ENCODE data around the gene SLC12A4. TPM values are rescaled to one million over a fixed set of nuclear protein-coding genes. Genes with fewer than 3 reads are reported as not detected.

Gene SLC12A4
- total RNA-seq, 4 donors from 2014 or later = 18.1 to 46.4 (median 25.4) TPM

- Histone ChIP-seq H3K27me3 (no peaks in the 10 kb centered on the region), H3K27ac (no peak overlapping the region), H3K4me1 (no peaks in the 10 kb centered on the region), H3K36me3 (peaks cover 0 to 8% (median 4%) of the 10 kb centered on the region in 4 donors), H3K4me3 (no peak overlapping the region), H3K9me3 (no peaks in the 10 kb centered on the region)
- DNase-seq = no peak
- TF ChIP-seq CTCF (IDR thresholded peaks at IDR 0.05) = no peak
- no peak for TF ChIP-seq POLR2A (IDR thresholded peaks at IDR 0.05)
- no peak for TF ChIP-seq EP300 (IDR thresholded peaks at IDR 0.05; ENCODE audit: low read depth)
- TF ChIP-seq POLR2AphosphoS5 (IDR thresholded peaks at IDR 0.05) = no peak
- WGBS, 2 donors (ENCODE audit: low coverage in 1 of 2) = 89% methylated on average over 21 of the region's 22 CpGs; no CpG with 5 or more reads in 1 of the 2 donors
- in situ Hi-C loops (cut with MboI; ENCODE audit: low pct_ligation_motif_present in 1 of 4, low pct_unique_long_range_greater_than_20kb in 1 of 4, low sequenced_read_pairs in 3 of 4) = loop anchor here in 2 of 4 donors (10.0 kb wide), 1 partner anchor 113 kb away; no protein-coding TSS in a partner anchor
- intact Hi-C loops (cut with DNase I; ENCODE audit: low total_unique reads) = loop anchor here (10.0 kb wide), 1 partner anchor 113 kb away; no protein-coding TSS in a partner anchor
Measured at GRCh38 chr16:67927131-67927941, 41.1 kb downstream of the SLC12A4 start.

GRCh38 chr16:67926181-67926750 lies 42.2 kb downstream of the SLC12A4 start:
- in situ Hi-C loops (cut with MboI; ENCODE audit: low pct_ligation_motif_present in 1 of 4, low pct_unique_long_range_greater_than_20kb in 1 of 4, low sequenced_read_pairs in 3 of 4) (loop anchor here in 2 of 4 donors (10.0 kb wide), 1 partner anchor 111 kb away; no protein-coding TSS in a partner anchor), intact Hi-C loops (cut with DNase I; ENCODE audit: low total_unique reads) (loop anchor here (10.0 kb wide), 1 partner anchor 111 kb away; no protein-coding TSS in a partner anchor)
- H3K4me3 ChIP-seq = no peak overlapping the region
- TF ChIP-seq EP300 (IDR thresholded peaks at IDR 0.05; ENCODE audit: low read depth) (no peak), POLR2A (IDR thresholded peaks at IDR 0.05) (no peak), POLR2AphosphoS5 (IDR thresholded peaks at IDR 0.05) (no peak), CTCF (IDR thresholded peaks at IDR 0.05) (no peak)
- WGBS, 2 donors (ENCODE audit: low coverage in 1 of 2) = 59% methylated on average over 13 of the region's 13 CpGs; no CpG with 5 or more reads in 1 of the 2 donors
- no peaks in the 10 kb centered on the region for H3K4me1 ChIP-seq
- DNase-seq = no peak
- H3K27me3 ChIP-seq = no peaks in the 10 kb centered on the region
- H3K27ac ChIP-seq = peak overlapping the region in 1 of 4 donors; percentile 12
- peaks cover 0 to 8% (median 4%) of the 10 kb centered on the region in 4 donors for H3K36me3 ChIP-seq
- H3K9me3 ChIP-seq = no peaks in the 10 kb centered on the region

GRCh38 chr16:67924140-67924906 lies 44.1 kb downstream of the SLC12A4 start:
- Histone ChIP-seq H3K4me1 (no peaks in the 10 kb centered on the region), H3K27ac (no peak overlapping the region), H3K36me3 (peaks cover 0 to 8% (median 4%) of the 10 kb centered on the region in 4 donors), H3K9me3 (no peaks in the 10 kb centered on the region), H3K27me3 (no peaks in the 10 kb centered on the region), H3K4me3 (no peak overlapping the region)
- in situ Hi-C loops (cut with MboI; ENCODE audit: low pct_ligation_motif_present in 1 of 4, low pct_unique_long_range_greater_than_20kb in 1 of 4, low sequenced_read_pairs in 3 of 4) (loop anchor here in 2 of 4 donors (10.0 kb wide), 1 partner anchor 110 kb away; no protein-coding TSS in a partner anchor), intact Hi-C loops (cut with DNase I; ENCODE audit: low total_unique reads) (loop anchor here (10.0 kb wide), 1 partner anchor 110 kb away; no protein-coding TSS in a partner anchor)
- 94% methylated on average over 10 of the region's 10 CpGs; no CpG with 5 or more reads in 1 of the 2 donors for WGBS, 2 donors (ENCODE audit: low coverage in 1 of 2)
- DNase-seq = no peak
- no peak for TF ChIP-seq POLR2A (IDR thresholded peaks at IDR 0.05)
- no peak for TF ChIP-seq POLR2AphosphoS5 (IDR thresholded peaks at IDR 0.05)
- TF ChIP-seq EP300 (IDR thresholded peaks at IDR 0.05; ENCODE audit: low read depth) = no peak
- no peak for TF ChIP-seq CTCF (IDR thresholded peaks at IDR 0.05)

Data from transverse colon (tissue), 4 donors.